Right ventricle myocardium inferior (tissue), 1 donor: ENCODE measurements around the gene CLDN11. TPM values are rescaled to one million over a fixed set of nuclear protein-coding genes. Genes with fewer than 3 reads are reported as not detected.

ENCODE experiments used
- ATAC-seq: fragments of 200-7000 bp; cut with Tn5 transposase; one replicate; pipeline ENCODE4 v1.9.1; 2020; ENCODE audit warnings: mild to moderate bottlenecking, moderate library complexity
- DNase-seq: peaks from one replicate; pipeline ENCODE4 v3.0.0; 2021; ENCODE audit errors: missing footprints
- intact Hi-C: fragments of 100-400 bp; cut with DNase I; formaldehyde crosslinking; loops from one replicate; pipeline ENCODE4 v1.11.0; 2022
- total RNA-seq: library from RNA; stranded (reverse); fragmentation: NEBNext Ultra II Directional; extraction: Animal tissue kit (Norgen Biotek cat#: 25700); gene quantifications from one replicate; pipeline ENCODE4 v1.2.1, GENCODE V29; 2021
- donor health status: DM: no; HTN: yes; CAD: no; lungs with severe emphysema.

The CLDN11 gene
- total RNA-seq, 1 donor from 2014 or later: 2.7 TPM

- ATAC-seq (no peak), DNase-seq (no peak)
- intact Hi-C loops: no loop called here
Measured at GRCh38 chr3:170424879-170425278, 6.2 kb downstream of the CLDN11 start.

GRCh38 chr3:170425491-170426239 is 7.0 kb downstream of the CLDN11 start:
- no peak for ATAC-seq
- intact Hi-C loops: no loop called here
- DNase-seq: no peak

DNA sequence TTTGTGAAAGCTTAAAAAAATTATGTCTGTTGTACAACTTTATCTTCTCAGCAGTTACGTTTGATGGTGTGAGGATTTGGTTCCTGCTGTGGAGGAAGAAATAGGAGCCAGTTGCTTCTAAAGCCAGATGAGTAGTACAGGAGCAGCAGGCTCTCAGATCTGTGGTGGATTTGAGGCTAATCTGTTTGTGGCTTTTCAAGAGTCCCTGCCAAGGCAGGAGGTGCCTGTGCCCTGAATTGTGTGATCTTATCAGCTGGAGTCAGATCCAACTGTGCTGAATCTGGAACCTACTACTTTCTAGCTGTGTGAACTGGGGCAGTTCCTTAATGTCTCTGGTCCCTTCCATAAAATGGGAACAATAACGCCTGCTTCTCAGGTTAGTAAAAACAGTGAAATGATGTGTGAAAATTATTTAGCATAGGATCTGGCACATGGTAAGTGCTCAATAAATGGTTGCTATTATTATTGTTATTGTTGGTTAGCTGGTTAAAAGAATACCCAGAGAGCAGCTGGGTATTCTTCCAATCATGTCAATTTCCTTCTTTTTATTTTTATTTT is 7.7 kb downstream of the CLDN11 start:
- ATAC-seq: no peak
- intact Hi-C loops: no loop called here
- no peak for DNase-seq

GRCh38 chr3:170428095-170428494 is 9.4 kb downstream of the CLDN11 start:
- DNase-seq (no peak), ATAC-seq (no peak)
- intact Hi-C loops: no loop called here

GRCh38 chr3:170429050-170429449 is 10.4 kb downstream of the CLDN11 start:
- ATAC-seq: no peak
- DNase-seq: no peak
- intact Hi-C loops: no loop called here

GRCh38 chr3:170431054-170431453 is 12.4 kb downstream of the CLDN11 start:
- DNase-seq (no peak), ATAC-seq (no peak)
- intact Hi-C loops: no loop called here

DNA sequence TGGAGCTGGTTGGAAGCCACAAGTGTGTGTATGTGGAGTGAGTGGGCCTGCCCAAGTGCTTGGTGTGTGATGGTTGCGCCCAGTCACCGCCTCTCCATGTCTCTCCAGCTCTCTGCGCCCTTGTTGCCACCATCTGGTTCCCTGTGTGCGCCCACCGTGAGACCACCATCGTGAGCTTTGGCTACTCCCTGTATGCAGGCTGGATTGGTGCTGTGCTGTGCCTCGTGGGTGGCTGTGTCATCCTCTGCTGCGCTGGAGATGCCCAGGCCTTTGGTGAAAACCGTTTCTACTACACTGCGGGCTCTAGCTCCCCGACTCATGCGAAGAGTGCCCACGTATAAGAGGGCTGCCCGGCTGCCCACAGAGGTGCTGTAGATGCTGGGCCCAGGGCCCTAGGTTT is 13.7 kb downstream of the CLDN11 start:
- DNase-seq: no peak
- ATAC-seq: no peak
- intact Hi-C loops: no loop called here

- no peak for ATAC-seq
- no peak for DNase-seq
- intact Hi-C loops: no loop called here
Measured at GRCh38 chr3:170436697-170437096, 18.0 kb downstream of the CLDN11 start.

- intact Hi-C loops: no loop called here
- DNase-seq (no peak), ATAC-seq (no peak)
Measured at GRCh38 chr3:170437176-170437575, 18.5 kb downstream of the CLDN11 start.

DNA sequence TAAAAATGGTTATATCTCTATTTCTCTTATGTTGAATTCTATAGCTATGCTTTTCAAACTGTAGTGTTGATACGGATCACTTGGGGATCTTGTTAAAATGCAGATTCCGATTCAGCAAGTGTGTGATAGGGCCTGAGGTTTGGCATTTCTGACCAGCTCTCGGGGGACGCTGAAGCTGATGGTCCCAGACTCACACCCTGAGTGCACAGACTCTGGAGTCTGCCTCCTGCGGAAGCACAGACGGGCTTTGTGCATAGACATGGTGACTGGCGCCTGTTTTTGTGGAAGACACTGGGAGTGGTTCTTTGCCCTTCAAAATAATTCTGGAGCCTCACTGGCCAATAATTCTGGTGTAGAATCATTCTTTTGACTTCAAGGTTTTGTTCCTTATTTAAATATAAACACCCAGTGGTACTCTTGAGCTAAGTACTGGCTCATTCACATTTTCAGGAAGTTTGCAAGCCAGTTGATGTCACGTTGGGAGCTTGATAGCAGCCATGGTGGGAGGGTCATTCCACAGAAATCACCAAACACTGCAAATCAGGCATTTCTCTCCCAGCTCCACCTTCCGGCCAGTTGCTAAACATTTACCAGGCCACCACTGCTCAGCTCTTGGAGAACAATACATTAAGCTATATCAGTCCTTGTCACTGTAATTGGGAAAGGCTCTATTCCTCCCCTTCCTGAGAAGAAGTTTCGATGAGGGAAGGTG is 19.2 kb downstream of the CLDN11 start:
- DNase-seq (no peak), ATAC-seq (no peak)
- intact Hi-C loops: no loop called here

DNA sequence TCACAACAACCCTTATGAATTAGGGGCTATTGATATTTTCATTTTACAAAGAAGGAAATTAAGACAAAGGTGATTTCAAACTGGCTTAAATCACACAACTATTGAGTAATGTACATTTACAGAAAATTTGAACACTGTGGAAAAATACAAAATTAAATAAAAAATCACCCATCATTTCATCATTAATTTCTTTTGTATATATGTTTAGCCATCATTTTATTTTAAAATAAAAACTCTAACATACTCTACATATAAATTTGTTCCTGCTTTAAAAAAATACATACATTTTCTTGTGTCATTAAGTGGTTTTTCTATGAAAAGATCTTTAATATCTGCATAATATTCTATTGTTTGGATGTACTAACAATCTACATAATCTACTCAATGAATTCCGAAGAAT is 20.2 kb downstream of the CLDN11 start:
- DNase-seq (no peak), ATAC-seq (no peak)
- intact Hi-C loops: no loop called here

DNA sequence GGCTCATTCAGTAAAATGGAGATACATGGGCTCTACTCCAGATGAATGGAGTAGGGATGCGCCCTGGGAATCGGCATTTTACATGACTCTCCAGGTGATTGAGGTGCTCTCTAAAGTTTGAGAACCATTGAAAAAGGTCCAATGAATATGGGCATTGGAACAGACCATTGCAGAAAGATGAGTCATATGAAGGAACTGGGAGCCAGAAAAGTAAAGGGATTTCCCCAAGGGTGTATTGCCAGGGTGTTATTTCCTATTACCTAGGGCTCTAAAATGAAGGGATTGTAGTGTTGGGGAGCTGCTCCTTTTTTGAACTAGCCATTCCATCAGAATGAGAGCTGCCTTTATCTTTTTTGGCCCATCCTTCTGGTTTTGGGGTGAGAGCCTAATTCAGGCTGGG is 21.7 kb downstream of the CLDN11 start:
- no peak for DNase-seq
- ATAC-seq: no peak
- intact Hi-C loops: no loop called here

GRCh38 chr3:170441412-170441811 is 22.7 kb downstream of the CLDN11 start:
- DNase-seq (no peak), ATAC-seq (no peak)
- intact Hi-C loops: no loop called here

DNA sequence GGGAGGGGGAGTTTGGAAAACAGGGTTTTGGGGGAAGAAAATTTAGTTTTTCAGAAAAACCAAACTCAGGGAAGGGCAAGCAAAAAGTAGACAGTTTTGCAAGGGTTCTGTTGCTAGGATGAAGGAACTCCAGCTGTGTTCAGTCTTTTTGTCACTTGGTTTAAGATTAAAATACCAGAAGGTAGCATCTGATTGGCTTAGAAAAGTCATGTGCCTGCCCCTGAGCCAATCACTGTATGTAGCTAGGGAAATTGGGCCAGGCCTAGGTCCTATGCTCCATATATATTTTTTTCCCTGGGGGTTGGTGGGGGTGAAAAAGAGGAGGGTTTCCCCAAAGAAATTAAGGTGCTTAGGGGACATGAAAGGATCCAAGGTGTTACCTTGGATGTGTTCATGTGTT is 24.3 kb downstream of the CLDN11 start:
- ATAC-seq (no peak), DNase-seq (no peak)
- intact Hi-C loops: no loop called here

DNA sequence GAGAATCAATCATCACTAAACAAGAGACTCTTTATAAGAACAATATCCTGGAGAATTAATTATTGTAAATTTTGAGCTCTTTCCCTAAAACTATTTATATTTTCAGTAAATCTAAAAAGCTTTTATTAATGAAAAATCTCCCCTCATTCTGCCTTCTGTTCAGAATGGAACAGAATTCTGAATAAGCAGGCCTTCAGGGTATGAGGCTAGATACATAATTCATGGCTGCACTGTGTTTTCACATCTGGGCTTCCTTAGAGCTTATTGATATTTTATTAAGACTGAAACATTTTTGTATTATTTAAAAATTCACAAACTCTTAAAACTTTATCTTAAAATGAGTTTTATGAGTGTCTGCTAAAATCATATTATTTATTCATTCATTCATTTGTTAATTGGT is 24.8 kb downstream of the CLDN11 start:
- intact Hi-C loops: no loop called here
- ATAC-seq (no peak), DNase-seq (no peak)

GRCh38 chr3:170448584-170448983 is 29.9 kb downstream of the CLDN11 start:
- DNase-seq (no peak), ATAC-seq (no peak)
- intact Hi-C loops: no loop called here

GRCh38 chr3:170450039-170450438 is 31.4 kb downstream of the CLDN11 start:
- intact Hi-C loops: no loop called here
- no peak for DNase-seq
- no peak for ATAC-seq

- intact Hi-C loops: no loop called here
- DNase-seq (no peak), ATAC-seq (no peak)
Measured at GRCh38 chr3:170454509-170454908, 35.8 kb downstream of the CLDN11 start.

DNA sequence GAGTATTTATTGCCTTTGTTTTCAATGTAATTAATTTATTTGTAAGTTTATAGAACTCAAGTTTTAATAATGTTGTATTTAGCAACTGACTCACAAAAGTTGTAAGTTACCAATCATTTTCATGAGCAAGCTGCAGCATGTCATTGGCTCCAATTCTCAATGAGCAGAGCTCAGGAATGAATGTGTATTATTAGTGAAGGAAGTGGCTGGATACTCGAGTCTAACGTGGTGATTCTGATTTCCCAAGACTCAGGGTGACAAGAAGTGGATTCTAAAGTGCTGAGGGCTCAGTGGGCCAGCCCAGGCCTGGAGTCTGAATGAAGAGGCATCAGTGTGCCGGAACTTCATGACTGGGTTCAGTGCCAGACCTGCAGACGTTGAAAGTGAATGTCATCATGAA is 39.6 kb downstream of the CLDN11 start:
- ATAC-seq (no peak), DNase-seq (no peak)
- intact Hi-C loops: no loop called here

DNA sequence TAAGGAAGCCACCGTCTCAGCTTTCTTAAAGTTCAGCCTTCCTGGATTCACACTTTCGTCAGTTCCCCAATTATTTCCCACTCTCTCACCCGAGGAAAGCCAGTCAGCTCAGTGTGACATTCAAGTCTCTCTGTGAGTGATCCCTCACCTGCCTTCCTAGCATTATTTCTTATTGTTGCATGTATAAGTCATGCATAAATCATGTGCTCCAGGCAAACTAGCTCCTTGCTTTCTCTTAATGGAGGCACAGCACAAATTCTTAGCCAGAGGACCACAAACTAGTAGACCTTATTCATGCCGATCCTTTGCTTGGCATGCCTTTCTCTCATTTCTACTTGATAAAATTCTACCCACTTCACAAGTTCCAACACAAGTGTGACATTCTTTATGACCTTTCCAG is 44.3 kb downstream of the CLDN11 start:
- ATAC-seq: no peak
- intact Hi-C loops: no loop called here
- no peak for DNase-seq
